Endothelial cell of umbilical vein (primary cell): ENCODE measurements around the gene RBPJ.

Experiments
- CTCF ChIP-seq, 2 donors: IDR thresholded peaks; 1 replicate in 1 of 2; 2 replicates in 1 of 2; pipeline ENCODE4 v1.5.1; 2011; ENCODE audit warnings: low read length in 2 of 2, mild to moderate bottlenecking in 2 of 2, moderate library complexity in 2 of 2, control low read depth in 1 of 2, inconsistent platforms in 1 of 2, low read depth in 1 of 2; ENCODE audit not compliant: insufficient read depth in 1 of 2; ENCODE audit errors: extremely low read depth in 1 of 2
- MAX ChIP-seq: IDR thresholded peaks from 2 replicates; pipeline ENCODE4 v1.6.1; 2011; ENCODE audit not compliant: insufficient read depth, insufficient read length
- POLR2A ChIP-seq: IDR thresholded peaks from 2 replicates; pipeline ENCODE4 v1.6.1; 2012; ENCODE audit warnings: low read depth, mild to moderate bottlenecking, control low read depth, low read length
- POLR2AphosphoS5 ChIP-seq: IDR thresholded peaks from 2 replicates; pipeline ENCODE4 v1.6.1; 2012; ENCODE audit warnings: low read depth, mild to moderate bottlenecking, control low read depth, low read length, moderate library complexity; ENCODE audit not compliant: insufficient read depth

DNA sequence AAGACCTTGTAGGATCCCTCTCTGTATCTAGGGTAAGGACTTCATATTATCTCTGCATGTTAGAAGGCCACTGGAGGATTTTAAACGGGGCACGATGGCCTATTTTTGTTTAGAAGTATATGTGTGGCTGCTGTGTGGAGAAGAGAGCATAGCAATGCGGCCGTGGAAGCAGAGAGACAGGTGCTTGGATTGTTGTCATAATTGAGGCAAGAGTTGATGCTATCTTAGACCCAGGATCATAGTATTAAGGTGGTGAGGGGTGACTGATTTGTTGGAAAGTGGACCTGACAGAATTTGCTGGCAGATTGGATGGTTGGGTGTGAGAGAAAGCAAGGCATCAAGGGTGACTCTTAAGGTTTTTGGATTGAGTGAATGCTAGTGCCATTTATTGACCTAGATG lies 106.1 kb downstream of the RBPJ start:
- TF ChIP-seq POLR2AphosphoS5, result no peak
- TF ChIP-seq CTCF (IDR thresholded peaks at IDR 0.05; ENCODE audit: extremely low read depth in 1 of 2, insufficient read depth in 1 of 2, low read depth in 1 of 2, low read length in 2 of 2), result no peak
- no peak for TF ChIP-seq POLR2A
- TF ChIP-seq MAX, result no peak
